ENCODE results near the gene WDR20. TPM values are rescaled to one million over a fixed set of nuclear protein-coding genes. Genes with fewer than 3 reads are reported as not detected.

Gene WDR20
- polyA plus RNA-seq, 1 of the 3 experiments (the other 2 are of a cell fraction), result 12.4 TPM

DNA sequence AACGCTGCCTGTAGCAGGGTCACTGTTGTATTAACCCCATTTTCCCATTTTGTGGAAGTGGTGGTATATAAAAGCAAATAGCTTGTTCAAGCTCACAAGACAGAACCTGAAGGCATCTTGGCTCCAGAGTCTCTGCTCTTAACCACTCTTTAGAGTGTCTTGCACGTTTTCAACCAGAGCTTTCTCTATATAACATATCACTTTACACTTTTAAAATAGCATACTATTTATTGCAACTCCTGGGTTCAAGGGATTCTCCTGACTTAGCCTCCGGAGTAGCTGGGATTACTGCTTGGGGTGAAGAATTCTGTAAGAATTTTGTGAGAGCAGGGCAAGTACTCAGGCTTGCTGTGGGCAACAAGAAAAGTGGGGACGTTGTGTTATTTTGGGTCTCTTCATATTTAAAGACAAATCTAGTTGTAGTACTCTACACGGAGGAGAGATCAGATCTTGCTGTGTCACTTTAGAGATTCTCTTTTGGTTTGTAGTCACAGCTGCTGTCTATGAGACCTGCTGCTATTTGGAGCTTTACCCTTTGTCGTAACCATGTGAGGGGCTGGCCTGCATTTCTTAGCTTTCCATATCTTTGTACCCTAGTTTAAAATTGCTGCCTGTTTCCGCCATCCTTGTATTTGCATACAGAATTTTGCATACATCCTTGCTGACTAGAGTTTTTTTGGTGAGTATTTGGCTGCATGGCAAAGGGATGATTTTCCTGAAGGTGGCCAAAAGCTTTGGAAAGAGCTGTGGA is 40.7 kb downstream of the WDR20 start:
- no peak for TF ChIP-seq TAF1 (IDR thresholded peaks at IDR 0.05; ENCODE audit: borderline replicate concordance, low read depth, low read length)
- no peak for TF ChIP-seq REST (IDR thresholded peaks at IDR 0.05; ENCODE audit: low read depth, low read length)
- TF ChIP-seq FOXM1 (IDR thresholded peaks at IDR 0.05; ENCODE audit: low read depth), result no peak
- no peak for TF ChIP-seq FOXJ3 (CRISPR knock-in tag; IDR thresholded peaks at IDR 0.05)
- no peak for TF ChIP-seq SIN3A (IDR thresholded peaks at IDR 0.05; ENCODE audit: borderline replicate concordance, low read depth, low read length)
- no peak for TF ChIP-seq GATA2 (CRISPR knock-in tag; IDR thresholded peaks at IDR 0.05)
- no peak for TF ChIP-seq EZH2phosphoT487 (IDR thresholded peaks at IDR 0.05; ENCODE audit: borderline replicate concordance, low read depth)
- no peak for TF ChIP-seq EP300 (IDR thresholded peaks at IDR 0.05; ENCODE audit: borderline replicate concordance in 1 of 2, low read depth in 1 of 2, low read length in 1 of 2)
- no peak for TF ChIP-seq RXRA (IDR thresholded peaks at IDR 0.05; ENCODE audit: borderline replicate concordance, low read depth)
- no peak for TF ChIP-seq RAD21 (IDR thresholded peaks at IDR 0.05; ENCODE audit: low read length)
- no peak for TF ChIP-seq RFX5 (IDR thresholded peaks at IDR 0.05; ENCODE audit: low read length)
- no peak for TF ChIP-seq JUND (IDR thresholded peaks at IDR 0.05)
- TF ChIP-seq, protein P1, sequence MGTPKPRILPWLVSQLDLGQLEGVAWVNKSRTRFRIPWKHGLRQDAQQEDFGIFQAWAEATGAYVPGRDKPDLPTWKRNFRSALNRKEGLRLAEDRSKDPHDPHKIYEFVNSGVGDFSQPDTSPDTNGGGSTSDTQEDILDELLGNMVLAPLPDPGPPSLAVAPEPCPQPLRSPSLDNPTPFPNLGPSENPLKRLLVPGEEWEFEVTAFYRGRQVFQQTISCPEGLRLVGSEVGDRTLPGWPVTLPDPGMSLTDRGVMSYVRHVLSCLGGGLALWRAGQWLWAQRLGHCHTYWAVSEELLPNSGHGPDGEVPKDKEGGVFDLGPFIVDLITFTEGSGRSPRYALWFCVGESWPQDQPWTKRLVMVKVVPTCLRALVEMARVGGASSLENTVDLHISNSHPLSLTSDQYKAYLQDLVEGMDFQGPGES (IDR thresholded peaks at IDR 0.05; ENCODE audit: low read depth, low read length), result no peak
- no peak for TF ChIP-seq ELF1 (IDR thresholded peaks at IDR 0.05)
- no peaks in the 10 kb centered on the region for H3K9me3 ChIP-seq

More for the DNA sequence above, 40.7 kb downstream of the WDR20 start:
- Histone ChIP-seq H3K4me3 (ENCODE audit: low read depth in 2 of 2, low read length in 1 of 2) (no peak overlapping the region), H4K20me1 (ENCODE audit: insufficient read depth) (peaks cover 25% of the 10 kb centered on the region), H3K27me3 (ENCODE audit: insufficient read depth) (no peaks in the 10 kb centered on the region), H3K79me2 (ENCODE audit: insufficient read depth) (peaks cover 85% of the 10 kb centered on the region), H3K36me3 (replicated peaks in 1 of 2; ENCODE audit: control insufficient read depth in 1 of 2, insufficient read depth in 2 of 2, low read length in 1 of 2) (no peaks in the 10 kb centered on the region), H3K4me2 (no peak overlapping the region), H3F3A (replicated peaks; ENCODE audit: insufficient read depth) (peaks cover 10% of the 10 kb centered on the region), H3K27ac (ENCODE audit: low read depth in 2 of 2, low read length in 1 of 2) (0 out of 4 replicates have a peak overlapping the region, but pooled peaks of 1 of the 2 experiments have one; percentile 12), H3K9ac (no peak overlapping the region), H2AFZ (ENCODE audit: low read depth) (no peak overlapping the region), H3K9me2 (no peaks in the 10 kb centered on the region), H3K4me1 (ENCODE audit: control insufficient read depth in 1 of 2, insufficient read depth in 2 of 2, low read depth in 1 of 2, low read length in 1 of 2) (peaks cover 14% of the 10 kb centered on the region in 2 experiments; a peak in 3 of 4 replicates)
- ChIA-PET CTCF (interaction anchor here (1.2 to 1.8 kb wide), 2 partner anchors 13 to 136 kb away, joined by 3 to 5 read pairs; no protein-coding TSS in a partner anchor), POLR2A (no interaction called here)
- DNase-seq, result no peak
- 86% methylated on average over 7 of the region's 7 CpGs for WGBS (ENCODE audit: low lambda C conversion rate)
